ENCODE measurements around the gene COL4A5. TPM values are rescaled to one million over a fixed set of nuclear protein-coding genes. Genes with fewer than 3 reads are reported as not detected.
"Not testable (repeated sequence)": the region's sequence is repeated elsewhere in the genome, so short reads cannot be mapped to it uniquely, and the experiment has no call there.

The COL4A5 gene
- total RNA-seq (not detected), total RNA-seq (0.45 to 0.81 reads per million in 2 donors)

GRCh38 chrX:108439426-108439942 is at the start of gene COL4A5:
COL4A5 (plus strand) TSS chrX:108439838; CDS start chrX:108440126, 288 bp downstream.
- no peaks in the 10 kb centered on the region for H3K36me3 Mint-ChIP-seq (ENCODE audit: low read depth)
- no peak for DNase-seq
- H3K27ac Mint-ChIP-seq: no peak within 1 kb of the TSS
- H3K4me3 Mint-ChIP-seq: peak within 1 kb of the TSS; percentile 65
- no peak for ATAC-seq
- H3K27me3 Mint-ChIP-seq: peaks cover 26% of the 10 kb centered on the region
- no peaks in the 10 kb centered on the region for H3K9me3 ChIP-seq (ENCODE audit: control insufficient read depth, low read length, poor library complexity, severe bottlenecking)
- H3K4me1 Mint-ChIP-seq: peaks cover 10% of the 10 kb centered on the region

DNA sequence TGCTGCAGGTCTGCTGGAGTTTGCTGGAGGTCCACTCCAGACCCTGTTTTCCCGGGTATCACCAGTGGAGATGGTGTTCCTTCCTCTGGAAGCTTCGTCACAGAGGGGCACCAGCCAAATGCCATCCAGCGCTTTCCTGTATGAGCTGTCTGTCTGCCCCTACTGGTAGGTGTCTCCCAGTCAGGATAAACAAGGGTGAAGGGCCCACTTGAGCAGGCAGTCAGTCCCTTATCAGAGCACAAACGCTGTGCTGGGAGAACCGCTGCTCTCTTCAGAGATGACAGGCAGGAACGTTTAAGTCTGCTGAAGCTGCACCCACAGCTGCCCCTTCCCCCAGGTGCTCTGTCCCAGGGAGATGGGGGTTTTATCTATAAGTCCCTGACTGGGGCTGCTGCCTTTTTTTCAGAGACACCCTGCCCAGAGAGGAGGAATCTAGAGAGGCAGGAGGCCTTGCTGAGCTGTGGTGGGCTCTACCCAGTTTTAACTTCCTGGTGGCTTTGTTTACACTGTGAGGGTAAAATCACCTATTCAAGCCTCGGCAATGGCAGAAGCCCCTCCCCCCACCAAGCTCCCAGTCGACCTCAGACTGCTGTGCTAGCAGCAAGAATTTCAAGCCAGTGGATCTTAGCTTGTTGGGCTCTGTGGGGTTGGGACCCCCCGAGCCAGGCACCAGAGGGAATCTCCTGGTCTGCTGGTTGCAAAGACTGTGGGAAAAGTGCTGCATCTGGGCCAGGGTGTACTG is 48.5 kb upstream of the COL4A5 start:
- not testable (repeated sequence) for H3K27ac Mint-ChIP-seq; H3K4me1 Mint-ChIP-seq; H3K4me3 Mint-ChIP-seq; H3K36me3 Mint-ChIP-seq (ENCODE audit: low read depth); H3K27me3 Mint-ChIP-seq; H3K9me3 ChIP-seq (ENCODE audit: control insufficient read depth, low read length, poor library complexity, severe bottlenecking); ATAC-seq; DNase-seq

- no peak overlapping the region for H3K27ac Mint-ChIP-seq
- no peak overlapping the region for H3K4me3 Mint-ChIP-seq
- H3K36me3 Mint-ChIP-seq (ENCODE audit: low read depth): no peaks in the 10 kb centered on the region
- no peaks in the 10 kb centered on the region for H3K4me1 Mint-ChIP-seq
- no peak for DNase-seq
- ATAC-seq: no peak
- no peaks in the 10 kb centered on the region for H3K27me3 Mint-ChIP-seq
- no peaks in the 10 kb centered on the region for H3K9me3 ChIP-seq (ENCODE audit: control insufficient read depth, low read length, poor library complexity, severe bottlenecking)
Observed at GRCh38 chrX:108396188-108396891, 43.3 kb upstream of the COL4A5 start.

DNA sequence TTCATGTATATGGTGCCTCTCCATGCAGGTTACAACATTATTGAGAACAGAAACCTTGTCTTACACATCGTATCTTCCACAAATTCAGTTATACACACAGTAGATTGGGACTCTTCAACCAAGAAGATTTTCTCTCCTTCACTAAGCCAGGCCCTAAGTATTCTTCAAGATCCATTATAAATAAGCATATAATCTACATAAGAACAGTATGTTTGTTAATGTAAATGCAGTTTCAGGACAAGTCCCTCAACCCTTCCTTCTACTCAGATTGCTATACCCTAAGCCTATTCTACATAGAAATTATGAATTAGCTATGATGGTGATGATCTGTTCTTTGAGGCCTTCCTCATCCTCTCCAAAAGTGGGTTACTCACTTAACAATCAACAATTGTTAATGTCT is 42.7 kb upstream of the COL4A5 start:
- Mint-ChIP-seq H3K36me3 (ENCODE audit: low read depth) (no peaks in the 10 kb centered on the region), H3K4me1 (no peaks in the 10 kb centered on the region), H3K4me3 (no peak overlapping the region), H3K27me3 (no peaks in the 10 kb centered on the region), H3K27ac (no peak overlapping the region)
- DNase-seq (no peak), ATAC-seq (no peak)
- no peaks in the 10 kb centered on the region for H3K9me3 ChIP-seq (ENCODE audit: control insufficient read depth, low read length, poor library complexity, severe bottlenecking)

DNA sequence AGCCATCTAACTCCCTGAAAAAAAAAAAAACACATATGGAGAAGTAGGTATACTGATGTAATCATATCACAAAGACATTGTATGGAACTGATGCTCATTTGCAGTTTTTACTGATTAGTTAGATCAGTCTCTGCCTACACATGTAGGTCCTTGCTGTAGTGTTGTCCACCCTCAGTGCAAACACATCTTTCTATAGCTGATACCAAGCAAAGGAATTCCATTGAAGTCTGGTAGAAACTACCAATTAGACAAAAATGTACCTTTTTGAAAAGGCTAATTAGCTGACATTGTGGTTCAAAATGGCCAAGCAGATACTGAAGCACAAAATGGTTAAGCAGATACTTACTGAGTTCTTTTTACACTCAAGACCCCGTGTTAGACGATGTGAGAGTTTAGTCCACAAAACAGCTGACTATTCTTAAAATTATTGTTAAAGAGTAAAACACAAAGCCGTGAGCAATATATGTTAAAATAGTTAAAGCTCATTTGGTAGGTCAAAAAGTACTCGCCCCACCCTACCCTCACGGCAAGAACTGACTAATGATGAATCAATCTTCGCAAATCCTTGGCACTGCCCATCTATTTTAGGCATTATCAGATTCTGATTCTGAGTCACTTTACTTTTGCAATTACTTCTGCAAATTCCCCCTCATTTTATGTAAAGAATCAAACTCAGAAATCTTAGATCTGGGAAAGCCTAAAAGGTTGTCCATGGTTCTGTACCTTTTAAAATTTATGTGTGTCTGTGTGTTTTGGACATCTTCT is 41.8 kb upstream of the COL4A5 start:
- Mint-ChIP-seq H3K4me3 (no peak overlapping the region), H3K36me3 (ENCODE audit: low read depth) (no peaks in the 10 kb centered on the region), H3K27me3 (no peaks in the 10 kb centered on the region), H3K4me1 (no peaks in the 10 kb centered on the region), H3K27ac (no peak overlapping the region)
- ATAC-seq (no peak), DNase-seq (no peak)
- no peaks in the 10 kb centered on the region for H3K9me3 ChIP-seq (ENCODE audit: control insufficient read depth, low read length, poor library complexity, severe bottlenecking)

- DNase-seq (no peak), ATAC-seq (no peak)
- Mint-ChIP-seq H3K27ac (no peak overlapping the region), H3K4me3 (no peak overlapping the region), H3K27me3 (no peaks in the 10 kb centered on the region), H3K4me1 (no peaks in the 10 kb centered on the region), H3K36me3 (ENCODE audit: low read depth) (no peaks in the 10 kb centered on the region)
- no peaks in the 10 kb centered on the region for H3K9me3 ChIP-seq (ENCODE audit: control insufficient read depth, low read length, poor library complexity, severe bottlenecking)
Observed at GRCh38 chrX:108399418-108400165, 40.0 kb upstream of the COL4A5 start.

DNA sequence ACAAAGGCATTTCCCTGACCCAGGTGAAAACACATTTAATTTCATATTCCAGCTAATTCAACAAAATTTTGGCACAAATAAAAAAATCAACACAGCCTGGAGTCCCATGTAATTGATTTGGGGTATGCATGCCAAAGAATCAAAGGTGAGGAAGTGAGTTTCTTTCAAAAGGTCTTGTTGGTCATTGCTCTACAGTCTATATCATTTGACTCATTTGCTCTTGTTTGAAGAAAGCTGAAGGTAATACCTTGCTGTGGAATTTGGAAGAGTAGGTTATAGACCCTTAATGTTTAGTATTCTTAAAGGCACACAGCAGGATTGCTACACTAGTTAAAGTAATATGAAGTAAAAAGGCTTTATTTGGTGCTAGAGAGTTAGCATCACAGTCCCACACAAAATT is 26.9 kb upstream of the COL4A5 start:
- no peaks in the 10 kb centered on the region for H3K9me3 ChIP-seq (ENCODE audit: control insufficient read depth, low read length, poor library complexity, severe bottlenecking)
- Mint-ChIP-seq H3K27ac (no peak overlapping the region), H3K36me3 (ENCODE audit: low read depth) (no peaks in the 10 kb centered on the region), H3K4me3 (no peak overlapping the region), H3K27me3 (no peaks in the 10 kb centered on the region), H3K4me1 (no peaks in the 10 kb centered on the region)
- no peak for DNase-seq
- ATAC-seq: no peak

DNA sequence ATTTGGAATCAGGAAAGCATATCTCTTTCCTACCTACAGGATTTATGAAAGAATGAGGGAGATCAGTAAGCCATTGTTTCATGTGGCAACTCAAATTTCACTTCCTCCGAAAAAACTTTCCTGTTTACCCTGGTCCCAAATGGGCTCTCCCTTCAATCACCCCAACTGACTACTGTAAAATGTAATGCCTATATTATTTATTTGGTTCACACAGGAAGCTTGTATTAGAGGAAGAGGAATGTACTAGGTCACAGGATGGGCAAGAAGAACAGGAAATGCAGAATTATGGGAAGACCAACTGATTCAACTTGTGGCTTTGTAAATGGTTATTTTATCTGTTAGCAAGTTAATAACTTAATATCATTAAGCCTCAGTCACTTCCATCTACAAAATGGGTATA is 24.5 kb upstream of the COL4A5 start:
- Mint-ChIP-seq H3K4me3 (no peak overlapping the region), H3K27me3 (no peaks in the 10 kb centered on the region), H3K36me3 (ENCODE audit: low read depth) (no peaks in the 10 kb centered on the region), H3K4me1 (no peaks in the 10 kb centered on the region), H3K27ac (no peak overlapping the region)
- ATAC-seq (no peak), DNase-seq (no peak)
- no peaks in the 10 kb centered on the region for H3K9me3 ChIP-seq (ENCODE audit: control insufficient read depth, low read length, poor library complexity, severe bottlenecking)

DNA sequence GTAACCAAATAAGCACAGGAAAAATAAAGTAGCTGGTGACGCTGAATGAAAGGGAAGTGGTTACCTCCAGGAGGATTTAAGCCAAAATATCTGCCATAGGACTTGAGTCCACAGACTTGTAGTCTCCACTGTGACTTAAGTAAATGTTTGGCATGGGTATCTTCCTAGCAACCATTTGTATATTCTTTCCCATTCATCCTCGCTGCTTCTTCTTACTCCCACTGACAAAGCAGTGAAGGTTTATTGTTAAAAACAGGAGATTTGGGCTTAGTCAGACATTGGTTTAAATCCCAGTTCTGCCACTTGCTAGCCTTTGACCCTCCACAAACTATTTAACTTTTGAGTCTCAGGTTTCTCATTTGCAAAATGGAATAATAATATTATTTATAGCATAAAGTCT is 23.7 kb upstream of the COL4A5 start:
- H3K27me3 Mint-ChIP-seq: no peaks in the 10 kb centered on the region
- H3K4me1 Mint-ChIP-seq: no peaks in the 10 kb centered on the region
- DNase-seq (no peak), ATAC-seq (no peak)
- no peak overlapping the region for H3K4me3 Mint-ChIP-seq
- no peaks in the 10 kb centered on the region for H3K36me3 Mint-ChIP-seq (ENCODE audit: low read depth)
- no peak overlapping the region for H3K27ac Mint-ChIP-seq
- no peaks in the 10 kb centered on the region for H3K9me3 ChIP-seq (ENCODE audit: control insufficient read depth, low read length, poor library complexity, severe bottlenecking)

GRCh38 chrX:108417257-108417656 is 22.4 kb upstream of the COL4A5 start:
- no peak for ATAC-seq

GRCh38 chrX:108419401-108419800 is 20.2 kb upstream of the COL4A5 start:
- ATAC-seq (no peak), DNase-seq (no peak)
- Mint-ChIP-seq H3K36me3 (ENCODE audit: low read depth) (no peaks in the 10 kb centered on the region), H3K4me1 (no peaks in the 10 kb centered on the region), H3K4me3 (no peak overlapping the region), H3K27ac (no peak overlapping the region), H3K27me3 (no peaks in the 10 kb centered on the region)
- H3K9me3 ChIP-seq (ENCODE audit: control insufficient read depth, low read length, poor library complexity, severe bottlenecking): no peaks in the 10 kb centered on the region

More at GRCh38 chrX:108417257-108417656, 22.4 kb upstream of the COL4A5 start:
- no peaks in the 10 kb centered on the region for H3K36me3 Mint-ChIP-seq (ENCODE audit: low read depth)
- H3K4me1 Mint-ChIP-seq: no peaks in the 10 kb centered on the region
- H3K27me3 Mint-ChIP-seq: no peaks in the 10 kb centered on the region
- H3K27ac Mint-ChIP-seq: no peak overlapping the region
- no peak overlapping the region for H3K4me3 Mint-ChIP-seq
- no peak for DNase-seq
- H3K9me3 ChIP-seq (ENCODE audit: control insufficient read depth, low read length, poor library complexity, severe bottlenecking): no peaks in the 10 kb centered on the region

- no peak overlapping the region for H3K27ac Mint-ChIP-seq
Observed at GRCh38 chrX:108420481-108420880, 19.2 kb upstream of the COL4A5 start.

DNA sequence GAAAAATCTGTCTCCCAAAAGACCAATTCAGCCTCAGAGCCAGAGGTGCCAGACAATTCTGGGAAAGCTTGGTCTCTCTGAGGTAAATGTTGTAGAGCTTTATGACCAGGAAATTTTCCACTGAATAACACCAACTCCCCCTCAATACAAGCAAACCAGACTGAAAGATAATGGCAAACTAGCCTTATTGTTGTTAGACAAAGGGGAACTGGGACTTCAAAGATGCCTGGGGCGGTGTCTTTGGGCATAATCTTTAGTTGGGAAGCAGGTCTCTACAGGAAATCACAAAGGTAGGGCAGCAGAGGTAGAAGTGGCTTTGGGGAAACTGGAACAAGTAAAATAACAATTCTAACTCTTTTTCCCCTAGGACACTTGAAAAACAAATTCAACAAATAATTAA is 13.4 kb upstream of the COL4A5 start:
- H3K27ac Mint-ChIP-seq: no peak overlapping the region
- no peak for DNase-seq
- no peaks in the 10 kb centered on the region for H3K27me3 Mint-ChIP-seq
- no peak overlapping the region for H3K4me3 Mint-ChIP-seq
- H3K36me3 Mint-ChIP-seq (ENCODE audit: low read depth): no peaks in the 10 kb centered on the region
- no peaks in the 10 kb centered on the region for H3K4me1 Mint-ChIP-seq
- no peak for ATAC-seq
- H3K9me3 ChIP-seq (ENCODE audit: control insufficient read depth, low read length, poor library complexity, severe bottlenecking): no peaks in the 10 kb centered on the region

More at GRCh38 chrX:108420481-108420880, 19.2 kb upstream of the COL4A5 start:
- no peaks in the 10 kb centered on the region for H3K27me3 Mint-ChIP-seq
- H3K9me3 ChIP-seq (ENCODE audit: control insufficient read depth, low read length, poor library complexity, severe bottlenecking): no peaks in the 10 kb centered on the region
- H3K36me3 Mint-ChIP-seq (ENCODE audit: low read depth): no peaks in the 10 kb centered on the region
- no peak overlapping the region for H3K4me3 Mint-ChIP-seq
- ATAC-seq (no peak), DNase-seq (no peak)
- no peaks in the 10 kb centered on the region for H3K4me1 Mint-ChIP-seq

Data from T-helper 17 cell (primary cell).